Brain microvascular endothelial cell (primary cell): ENCODE measurements around the gene COCH.

Experiments
- DNase-seq: peaks from one replicate; pipeline ENCODE4 v3.0.0-alpha.2; 2020
- H3K27ac ChIP-seq: fragments of 250-450 bp; sonication (Bioruptor Pico); 2 replicates; pipeline ENCODE4 v1.5.1; 2020; ENCODE audit warnings: mild to moderate bottlenecking, moderate library complexity
- H3K27me3 ChIP-seq: fragments of 250-450 bp; sonication (Bioruptor Pico); replicated peaks from 2 replicates; pipeline ENCODE4 v1.5.1; 2020; ENCODE audit warnings: mild to moderate bottlenecking
- H3K36me3 ChIP-seq: fragments of 250-450 bp; sonication (Bioruptor Pico); replicated peaks from 2 replicates; pipeline ENCODE4 v1.5.1; 2020; ENCODE audit warnings: mild to moderate bottlenecking
- H3K4me3 ChIP-seq: 2 replicates; pipeline ENCODE4 v1.5.1; 2011; ENCODE audit warnings: low read depth, mild to moderate bottlenecking, control low read depth, low read length, moderate library complexity
- in situ Hi-C: cut with HindIII; loops from 2 replicates; pipeline ENCODE4 v1.10.0; 2017; ENCODE audit warnings: low sequenced_read_pairs, low pct_ligation_motif_present
- TF ChIP-seq, protein P1 (sequence below): IDR thresholded peaks from 2 replicates; pipeline ENCODE4 v1.5.1; 2011; ENCODE audit warnings: low read depth, mild to moderate bottlenecking, moderate library complexity, low read length, control low read depth, inconsistent platforms; ENCODE audit errors: missing control alignments

The COCH gene

DNA sequence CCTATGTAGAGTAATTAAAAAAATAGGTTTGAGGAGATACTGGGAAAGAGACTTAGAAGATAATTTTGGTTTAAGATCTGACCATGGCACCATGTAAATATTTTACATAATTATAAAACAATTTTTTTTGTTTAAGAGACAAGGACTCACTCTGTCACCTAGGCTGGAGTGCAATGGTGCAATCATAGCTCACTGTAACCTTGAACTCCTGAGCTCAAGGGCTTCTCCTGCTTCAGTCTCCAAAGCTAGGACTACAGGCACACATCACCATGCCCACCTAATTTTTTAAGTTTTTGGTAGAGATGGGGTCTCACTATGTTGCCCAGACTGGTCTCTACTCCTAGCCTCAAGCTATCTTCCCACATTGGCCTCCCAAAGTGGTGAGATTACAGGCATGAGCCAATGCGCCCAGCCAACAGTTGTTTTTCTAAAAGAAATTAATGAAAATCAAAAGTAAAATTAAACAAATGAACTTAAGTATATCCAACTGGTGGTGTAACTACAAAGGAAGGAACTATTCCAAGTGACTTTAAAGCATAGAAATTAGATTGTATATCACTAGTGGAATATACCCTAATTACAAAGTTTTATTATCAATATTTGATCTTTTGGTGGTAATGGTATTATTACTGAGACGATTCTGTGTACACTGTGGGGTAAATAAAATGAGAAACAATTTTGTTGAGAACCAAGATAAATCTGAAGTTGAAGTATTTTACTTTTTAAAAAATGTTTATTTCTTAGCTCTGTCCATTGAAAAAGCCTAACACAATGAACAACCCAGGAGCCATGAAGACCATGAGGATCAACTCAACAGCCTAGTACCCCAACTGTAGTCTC, 29.1 kb downstream of the COCH start:
- DNase-seq, result no peak
- in situ Hi-C loops, result no loop called here
- Histone ChIP-seq H3K27me3 (no peaks in the 10 kb centered on the region), H3K4me3 (no peak overlapping the region), H3K36me3 (peaks cover 6% of the 10 kb centered on the region), H3K27ac (no peak overlapping the region)
- TF ChIP-seq, protein P1, sequence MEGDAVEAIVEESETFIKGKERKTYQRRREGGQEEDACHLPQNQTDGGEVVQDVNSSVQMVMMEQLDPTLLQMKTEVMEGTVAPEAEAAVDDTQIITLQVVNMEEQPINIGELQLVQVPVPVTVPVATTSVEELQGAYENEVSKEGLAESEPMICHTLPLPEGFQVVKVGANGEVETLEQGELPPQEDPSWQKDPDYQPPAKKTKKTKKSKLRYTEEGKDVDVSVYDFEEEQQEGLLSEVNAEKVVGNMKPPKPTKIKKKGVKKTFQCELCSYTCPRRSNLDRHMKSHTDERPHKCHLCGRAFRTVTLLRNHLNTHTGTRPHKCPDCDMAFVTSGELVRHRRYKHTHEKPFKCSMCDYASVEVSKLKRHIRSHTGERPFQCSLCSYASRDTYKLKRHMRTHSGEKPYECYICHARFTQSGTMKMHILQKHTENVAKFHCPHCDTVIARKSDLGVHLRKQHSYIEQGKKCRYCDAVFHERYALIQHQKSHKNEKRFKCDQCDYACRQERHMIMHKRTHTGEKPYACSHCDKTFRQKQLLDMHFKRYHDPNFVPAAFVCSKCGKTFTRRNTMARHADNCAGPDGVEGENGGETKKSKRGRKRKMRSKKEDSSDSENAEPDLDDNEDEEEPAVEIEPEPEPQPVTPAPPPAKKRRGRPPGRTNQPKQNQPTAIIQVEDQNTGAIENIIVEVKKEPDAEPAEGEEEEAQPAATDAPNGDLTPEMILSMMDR, result no peak

DNA sequence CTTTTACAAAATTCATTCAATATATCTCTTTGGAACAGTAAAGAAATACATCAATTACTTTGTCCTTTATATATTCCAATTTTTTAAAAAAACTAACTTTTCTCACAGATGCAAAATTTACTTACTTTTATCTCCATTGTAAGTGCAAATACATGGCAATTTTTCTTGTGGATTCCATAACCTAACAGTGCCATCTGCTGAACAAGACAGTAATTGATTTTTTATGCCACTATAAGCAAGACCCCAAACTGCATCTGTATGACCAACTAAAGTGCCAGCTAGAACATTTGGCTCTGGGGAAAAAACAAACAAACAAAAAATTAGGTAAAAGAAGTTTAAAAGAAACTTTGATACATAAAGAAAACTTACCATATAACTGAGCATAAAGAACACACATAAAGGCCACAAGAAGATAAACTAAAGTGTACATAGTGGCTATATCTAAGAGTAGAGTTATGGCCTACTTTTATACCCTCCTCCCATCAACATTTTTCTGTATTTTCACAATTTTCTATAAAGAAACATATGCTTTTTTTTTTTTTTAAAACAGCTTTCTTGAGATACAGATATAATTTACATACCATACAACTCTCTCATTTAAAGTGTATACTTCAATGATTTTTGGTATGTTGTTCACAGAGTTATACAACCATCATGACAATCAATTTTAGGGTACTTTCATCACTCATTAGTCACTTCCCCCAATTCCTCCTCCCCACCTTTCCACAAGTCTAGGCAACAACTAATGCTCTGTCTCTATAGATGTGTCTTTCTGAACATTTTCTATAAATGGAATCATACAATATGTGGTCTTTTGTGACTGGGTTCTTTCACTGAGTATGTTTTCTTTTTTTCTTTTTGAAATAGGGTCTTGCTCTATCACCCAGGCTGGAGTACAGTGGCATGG, 32.6 kb downstream of the COCH start:
- Histone ChIP-seq H3K27ac (no peak overlapping the region), H3K36me3 (peaks cover 12% of the 10 kb centered on the region), H3K4me3 (no peak overlapping the region), H3K27me3 (no peaks in the 10 kb centered on the region)
- in situ Hi-C loops, result no loop called here
- DNase-seq, result no peak
- TF ChIP-seq, protein P1, result peak; percentile 36

DNA sequence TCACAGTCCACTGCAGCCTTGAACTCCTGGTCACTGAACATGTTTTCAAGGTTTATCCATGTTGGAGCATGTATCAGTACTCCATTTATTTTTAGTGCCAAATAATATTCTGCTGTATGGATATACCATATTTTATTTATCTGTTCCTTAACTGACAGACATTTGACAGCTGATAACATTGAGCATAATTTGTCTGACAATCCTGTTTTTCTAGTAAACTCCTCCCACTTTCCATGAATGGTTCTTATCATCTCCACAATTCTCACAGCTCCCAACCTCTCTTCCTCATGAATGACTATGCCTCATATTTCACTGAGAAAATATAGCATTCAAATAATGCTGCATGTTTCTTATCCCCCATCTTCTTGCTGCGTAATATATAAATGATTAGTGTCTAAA, 33.3 kb downstream of the COCH start:
- in situ Hi-C loops, result no loop called here
- no peak for DNase-seq
- no peaks in the 10 kb centered on the region for H3K27me3 ChIP-seq
- peaks cover 12% of the 10 kb centered on the region for H3K36me3 ChIP-seq
- TF ChIP-seq, protein P1, result no peak
- H3K4me3 ChIP-seq, result no peak overlapping the region
- H3K27ac ChIP-seq, result no peak overlapping the region

DNA sequence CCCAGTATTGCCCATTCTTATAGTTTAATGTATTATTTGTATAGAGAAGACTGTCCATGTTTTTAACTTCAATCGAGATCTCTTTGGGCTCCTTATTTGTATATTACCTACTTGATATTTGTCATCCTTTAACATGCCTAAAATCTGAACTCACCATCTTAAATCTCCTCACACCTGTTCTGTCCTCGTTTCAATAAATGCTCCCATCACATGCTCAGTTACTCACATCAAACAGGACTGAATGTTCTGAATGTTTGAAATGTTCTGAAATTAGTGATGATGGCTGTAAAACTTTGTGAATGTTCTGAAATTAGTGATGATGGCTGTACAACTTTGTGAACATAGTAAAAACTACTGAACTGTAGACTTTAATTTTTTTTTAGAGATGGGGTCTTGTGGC, 34.5 kb downstream of the COCH start:
- peaks cover 12% of the 10 kb centered on the region for H3K36me3 ChIP-seq

DNA sequence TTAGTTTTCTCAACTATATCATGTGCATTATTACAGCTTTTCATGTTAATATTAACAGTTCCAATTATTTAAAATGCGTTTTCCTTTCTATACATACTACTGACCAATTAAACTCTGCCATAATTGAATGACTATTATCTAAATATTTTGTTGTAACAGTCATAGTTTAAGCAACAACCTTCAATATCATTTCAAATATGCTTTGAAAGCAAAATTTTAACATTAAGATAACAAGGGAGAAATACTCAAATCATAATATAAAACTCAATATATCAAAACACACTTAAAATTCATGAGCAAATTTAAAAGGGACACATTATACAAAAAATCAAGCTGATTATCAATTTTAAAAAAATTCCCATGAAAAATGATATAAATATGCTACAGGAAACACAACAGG, 40.5 kb downstream of the COCH start:
- DNase-seq, result no peak
- H3K27me3 ChIP-seq, result no peaks in the 10 kb centered on the region
- H3K36me3 ChIP-seq, result peaks cover 6% of the 10 kb centered on the region
- no peak overlapping the region for H3K4me3 ChIP-seq
- TF ChIP-seq, protein P1, result no peak
- no peak overlapping the region for H3K27ac ChIP-seq
- in situ Hi-C loops, result no loop called here

More for the DNA sequence above, 34.5 kb downstream of the COCH start:
- Histone ChIP-seq H3K27ac (no peak overlapping the region), H3K27me3 (no peaks in the 10 kb centered on the region), H3K4me3 (no peak overlapping the region)
- TF ChIP-seq, protein P1, result no peak
- in situ Hi-C loops, result no loop called here
- no peak for DNase-seq
